HG03432 (cell line): ENCODE data around the gene BTF3.
"Not testable (repeated sequence)": the region's sequence is repeated elsewhere in the genome, so short reads cannot be mapped to it uniquely, and the experiment has no call there.

Source experiments
- ATAC-seq: cut with Tn5 transposase; IDR thresholded peaks from one replicate; pipeline ENCODE4 v1.9.1; 2021; ENCODE audit warnings: mild to moderate bottlenecking, moderate library complexity; ENCODE audit not compliant: unreplicated experiment

The BTF3 gene

GRCh38 chr5:73498057-73498992 is at the start of gene BTF3:
Gene BTF3, plus strand, starts transcription at chr5:73498442. Its CDS starts 226 bp downstream, at chr5:73498668.
- ATAC-seq = peak; percentile 97

DNA sequence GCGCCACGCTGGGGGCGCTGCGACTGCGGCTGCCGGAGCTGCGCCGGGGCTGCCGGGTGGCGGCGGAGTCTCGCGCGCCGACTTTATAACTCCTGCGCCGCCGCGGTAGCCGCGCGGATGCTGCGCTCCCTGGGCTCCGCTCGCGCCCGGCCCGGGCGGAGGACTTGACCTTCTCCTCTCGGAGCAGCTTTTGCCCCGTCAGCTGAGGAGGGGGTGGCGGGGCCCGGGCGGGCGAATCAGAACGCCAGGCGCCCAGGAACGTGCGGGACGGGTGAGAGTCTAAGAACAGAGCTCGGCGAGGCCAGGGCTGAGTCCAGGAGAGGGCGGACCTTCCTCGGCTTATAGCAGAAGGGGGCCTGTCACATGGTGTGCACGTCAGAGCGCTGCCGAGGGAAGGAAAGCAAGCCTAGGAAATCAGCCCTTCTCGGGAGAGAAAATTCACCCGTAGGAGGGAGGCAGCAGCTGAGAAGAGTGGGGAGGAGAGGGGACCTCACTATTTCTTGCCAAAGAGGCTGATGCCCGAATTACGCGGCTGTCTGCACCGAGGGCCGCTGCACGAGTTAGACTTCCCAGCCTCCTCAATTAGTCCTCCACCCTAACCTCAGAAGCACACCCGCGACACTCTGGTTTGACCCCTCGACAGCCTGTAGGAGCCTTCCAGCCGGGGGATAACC is 49.6 kb upstream of the BTF3 start, which contains the start of gene FOXD1:
TSS of gene FOXD1 (minus strand) at position 315 of the 674 bp plus-strand sequence. CDS start 415 bp downstream, outside the sequence.
- ATAC-seq = peak; percentile 57

- ATAC-seq = no peak
Measured at GRCh38 chr5:73450137-73450536, 48.1 kb upstream of the BTF3 start.

- ATAC-seq = no peak
Measured at GRCh38 chr5:73450672-73451223, 47.5 kb upstream of the BTF3 start.

DNA sequence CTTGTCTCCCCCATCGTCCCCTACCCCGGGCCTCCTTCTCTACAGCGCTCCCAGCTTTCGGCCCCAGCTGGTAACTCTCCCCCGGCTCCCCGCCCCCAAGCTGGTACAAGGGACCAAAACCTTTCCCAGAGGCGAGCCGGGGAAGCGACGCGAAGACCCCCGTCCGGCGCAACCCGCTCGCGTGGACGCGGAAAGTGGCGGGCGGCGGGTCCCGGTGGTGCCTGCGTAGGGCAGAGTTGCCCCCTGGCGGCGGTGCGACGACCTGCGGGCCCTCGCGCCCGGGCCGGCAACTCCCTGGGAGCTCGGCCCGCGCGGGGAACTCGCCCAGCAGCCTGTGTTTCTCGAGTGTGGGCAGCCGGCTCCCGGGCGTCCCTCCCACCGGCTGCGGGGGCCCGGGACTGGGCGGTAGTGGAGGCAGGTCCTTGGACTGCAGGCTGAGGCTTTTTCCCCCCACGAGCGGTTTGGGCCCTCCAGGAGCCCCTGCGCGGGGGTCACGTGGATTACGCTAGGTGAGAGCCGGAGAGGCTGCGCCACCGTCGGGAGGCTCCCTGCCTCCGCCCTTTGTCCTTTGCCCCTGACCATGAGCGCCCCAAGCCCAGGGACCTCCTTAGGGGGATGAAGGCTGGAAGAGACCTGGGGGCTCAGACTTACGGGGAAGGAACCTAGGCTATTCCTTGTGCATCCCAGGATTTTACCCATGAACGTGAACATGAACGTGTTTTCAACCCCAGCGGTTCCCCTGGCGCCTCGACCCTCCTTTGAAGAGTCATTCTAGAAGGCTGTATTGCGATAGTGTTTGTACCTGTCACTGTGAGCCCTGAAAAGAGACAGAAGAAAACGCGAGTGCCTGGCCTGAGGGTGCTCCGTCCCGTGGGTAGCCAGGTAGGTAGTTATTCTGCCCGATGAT is 46.8 kb upstream of the BTF3 start:
- no peak for ATAC-seq

GRCh38 chr5:73452215-73452614 is 46.0 kb upstream of the BTF3 start:
- no peak for ATAC-seq

GRCh38 chr5:73454379-73455036 is 43.7 kb upstream of the BTF3 start:
- no peak for ATAC-seq

DNA sequence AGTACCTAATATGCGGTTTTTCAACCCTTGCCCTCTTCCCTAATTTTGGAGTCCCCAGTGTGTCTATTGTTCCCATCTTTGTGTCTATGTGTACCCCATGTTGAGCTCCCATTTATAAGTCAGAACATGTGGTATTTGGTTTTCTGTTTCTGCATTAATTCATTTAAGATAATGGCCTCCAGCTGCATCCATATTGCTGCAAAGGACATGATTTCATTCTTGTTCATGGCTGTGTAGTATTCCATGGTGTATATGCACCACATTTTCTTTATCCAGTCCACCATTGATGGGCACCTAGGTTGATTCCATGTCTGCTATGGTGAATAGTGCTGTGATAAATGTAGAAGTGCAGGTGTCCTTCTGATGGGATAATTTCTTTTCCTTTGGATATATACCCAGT is 41.8 kb upstream of the BTF3 start:
- ATAC-seq = not testable (repeated sequence)

- no peak for ATAC-seq
Measured at GRCh38 chr5:73459366-73459765, 38.9 kb upstream of the BTF3 start.

GRCh38 chr5:73460133-73460532 is 38.1 kb upstream of the BTF3 start:
- no peak for ATAC-seq

DNA sequence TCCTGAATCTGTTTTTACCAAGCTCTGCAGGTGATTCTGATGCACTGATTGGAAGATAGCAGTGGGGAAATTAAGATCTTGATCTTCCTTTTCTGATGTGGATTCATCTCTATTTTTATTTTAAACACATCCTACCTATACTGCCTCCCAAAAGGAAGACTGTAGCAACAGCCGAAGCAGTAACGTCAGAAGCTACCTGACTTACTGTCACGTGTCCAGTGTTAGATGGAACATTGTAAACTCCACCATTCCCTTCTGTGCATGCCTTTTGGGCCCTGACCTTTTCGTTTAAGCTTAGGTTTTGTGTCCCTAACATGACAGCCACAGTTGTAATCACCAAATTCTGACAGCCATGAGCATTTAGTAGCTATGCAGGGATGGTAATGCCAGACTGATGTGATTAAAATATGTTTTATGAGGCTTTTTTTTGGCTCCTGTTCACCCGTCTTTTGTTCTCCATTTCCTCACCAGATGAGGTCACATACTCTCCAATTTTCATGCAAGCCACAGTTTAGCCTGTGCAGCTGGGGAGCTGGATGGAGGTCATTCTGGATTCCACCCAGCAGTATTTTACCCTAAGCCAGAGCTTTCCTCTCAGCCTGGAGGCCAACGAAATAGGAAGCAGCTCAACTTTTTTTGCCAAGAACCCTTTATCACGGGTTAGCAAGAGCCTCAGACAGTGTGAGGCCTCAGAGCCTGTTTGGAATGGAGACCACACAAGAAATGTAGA is 34.1 kb upstream of the BTF3 start:
- ATAC-seq = no peak

DNA sequence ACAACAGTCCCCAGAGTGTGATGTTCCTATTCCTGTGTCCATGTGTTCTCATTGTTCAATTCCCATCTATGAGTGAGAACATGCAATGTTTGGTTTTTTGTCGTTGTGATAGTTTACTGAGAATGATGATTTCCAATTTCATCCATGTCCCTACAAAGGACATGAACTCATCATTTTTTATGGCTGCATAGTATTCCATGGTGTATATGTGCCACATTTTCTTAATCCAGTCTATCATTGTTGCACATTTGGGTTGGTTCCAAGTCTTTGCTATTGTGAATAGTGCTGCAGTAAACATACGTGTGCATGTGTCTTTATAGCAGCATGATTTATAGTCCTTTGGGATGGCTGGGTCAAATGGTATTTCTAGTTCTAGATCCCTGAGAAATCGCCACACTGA is 29.6 kb upstream of the BTF3 start:
- not testable (repeated sequence) for ATAC-seq

DNA sequence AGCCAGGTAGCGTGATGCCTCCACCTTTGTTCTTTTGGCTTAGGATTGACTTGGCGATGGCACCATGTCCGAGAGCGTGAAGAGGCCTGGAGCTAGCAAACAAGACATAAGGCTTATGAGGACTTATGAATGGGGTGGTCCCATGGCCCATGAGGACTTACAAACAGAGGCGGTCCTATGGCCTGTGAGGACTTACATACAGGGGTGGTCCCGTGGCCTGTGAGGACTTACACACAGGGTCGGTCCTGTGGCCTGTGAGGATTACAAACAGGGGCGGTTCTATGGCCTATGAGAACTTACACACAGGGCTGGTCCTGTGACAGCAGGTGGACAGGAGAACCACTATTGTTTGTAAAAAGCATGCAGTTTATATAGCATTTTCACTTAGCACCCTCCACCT is 28.4 kb upstream of the BTF3 start:
- ATAC-seq = no peak

GRCh38 chr5:73471654-73472053 is 26.6 kb upstream of the BTF3 start:
- no peak for ATAC-seq

DNA sequence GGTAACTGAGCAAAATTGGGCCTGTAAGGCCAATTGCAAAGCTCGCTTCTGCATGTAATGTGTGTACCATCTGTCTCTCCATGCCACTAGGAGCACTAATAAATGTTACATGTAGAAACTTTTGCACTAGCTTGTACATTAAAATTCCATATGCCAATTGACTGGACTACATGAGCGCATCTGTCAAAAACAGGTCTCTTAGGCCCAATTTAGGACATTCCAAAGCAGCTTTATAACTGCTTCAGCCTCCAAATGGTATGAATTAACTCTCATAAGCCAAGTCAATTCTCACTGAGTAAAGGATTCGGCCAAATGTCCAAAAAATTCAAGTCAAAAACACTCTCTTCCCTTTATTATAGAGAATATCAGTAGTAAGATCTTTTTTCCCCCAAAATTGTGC is 26.1 kb upstream of the BTF3 start:
- no peak for ATAC-seq

DNA sequence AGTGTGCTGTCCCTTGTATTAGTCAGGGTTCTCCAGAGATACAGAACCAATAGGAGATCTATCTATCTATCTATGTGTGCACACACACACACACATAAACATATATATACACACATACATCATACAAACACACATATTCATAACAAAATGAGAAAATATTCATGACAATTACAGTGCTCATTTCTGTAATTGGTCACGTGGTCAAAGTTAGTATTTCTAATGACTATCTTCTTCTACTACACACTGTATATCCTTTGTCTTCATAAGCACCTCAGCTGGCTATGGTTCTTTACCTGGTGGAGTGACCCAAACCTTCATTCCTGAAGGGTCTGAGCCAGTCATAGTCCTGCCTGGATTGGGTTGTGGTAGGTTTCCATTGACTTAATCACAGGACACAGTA is 17.7 kb upstream of the BTF3 start:
- ATAC-seq = no peak

DNA sequence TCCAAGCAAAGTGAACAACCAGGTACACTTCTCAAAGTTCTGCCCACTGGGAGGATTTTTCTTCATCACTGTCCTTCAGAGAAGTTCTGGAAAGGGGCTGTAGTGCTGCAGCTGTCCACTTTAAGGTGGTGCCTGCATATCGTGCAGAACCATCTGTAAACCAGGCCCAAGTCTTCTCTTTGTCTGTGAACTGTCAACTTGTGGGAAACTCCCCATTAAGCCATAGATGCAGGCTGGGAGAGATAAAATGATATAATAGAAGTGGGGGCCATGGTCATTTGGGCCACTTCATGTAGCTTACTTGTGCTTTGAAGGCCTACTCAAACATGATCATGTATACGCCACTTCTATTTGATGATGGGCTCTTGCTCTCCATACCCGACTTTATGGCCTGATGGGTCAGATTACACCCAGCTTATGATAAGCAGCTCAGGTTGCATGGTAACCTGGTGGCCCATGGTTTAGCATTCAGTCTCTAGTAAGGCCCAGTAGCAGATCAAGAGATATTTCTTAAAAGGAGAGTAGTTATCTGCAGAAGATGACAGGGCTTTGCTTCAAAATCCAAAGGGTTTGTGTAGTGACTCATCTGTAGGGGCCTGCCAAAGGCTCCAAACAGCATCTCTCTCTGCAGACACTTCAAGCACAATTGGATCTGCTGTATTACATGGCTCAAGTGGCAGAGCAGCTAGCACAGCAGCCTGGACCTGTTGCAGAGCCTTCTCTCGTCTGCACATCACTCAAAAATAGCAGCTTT is 15.7 kb upstream of the BTF3 start:
- no peak for ATAC-seq

GRCh38 chr5:73483676-73484075 is 14.6 kb upstream of the BTF3 start:
- ATAC-seq = no peak

DNA sequence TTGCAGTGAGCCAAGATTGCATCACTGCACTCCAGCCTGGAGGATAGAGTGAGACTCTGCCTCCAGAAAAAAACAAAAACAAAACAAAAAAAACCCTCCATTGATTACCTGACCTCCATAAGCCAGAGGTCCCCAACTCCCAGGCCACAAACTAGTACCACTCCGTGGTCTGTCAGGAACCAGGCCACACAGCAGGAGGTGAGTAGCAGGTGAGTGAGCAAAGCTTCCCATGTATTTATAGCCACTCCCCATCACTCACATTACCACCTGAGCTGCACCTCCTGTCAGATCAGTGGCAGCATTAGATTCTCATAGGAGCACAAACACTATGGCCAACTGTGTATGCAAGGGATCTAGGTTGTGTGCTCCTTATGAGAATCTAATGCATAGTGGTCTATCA is 13.7 kb upstream of the BTF3 start:
- no peak for ATAC-seq
